Activated T-helper 1 cell treated with Interleukin-2 at 50 U/mL for 16 hours (primary cell): Measurements from ENCODE around the gene PTPRF.

Experiments
- DNase-seq: peaks from one replicate; pipeline ENCODE4 v3.0.0-alpha.2; 2020; ENCODE audit warnings: low read depth

Gene PTPRF

DNA sequence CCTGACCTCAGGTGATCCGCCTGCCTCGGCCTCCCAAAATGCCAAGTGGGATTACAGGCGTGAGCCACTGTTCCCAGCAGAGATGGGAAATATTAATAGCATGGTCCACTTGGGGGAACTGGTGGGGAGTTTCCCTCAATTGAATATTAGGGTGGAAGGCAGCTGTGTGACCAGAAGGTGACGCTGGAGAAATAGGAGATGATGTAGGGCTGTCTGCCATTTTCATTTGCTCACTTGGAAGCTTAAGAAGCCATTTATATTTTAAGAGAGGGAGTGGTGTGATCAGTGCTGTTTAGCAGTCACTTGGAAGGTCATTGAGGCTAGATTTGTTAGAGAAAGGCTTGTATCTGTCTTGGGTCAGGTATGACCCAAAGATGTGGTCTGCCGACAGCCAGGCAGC, 139.2 kb downstream of the PTPRF start:
- DNase-seq = no peak

- DNase-seq = no peak
Measured at GRCh38 chr1:43671193-43671592, 140.5 kb downstream of the PTPRF start.

GRCh38 chr1:43671626-43672330, 141.1 kb downstream of the PTPRF start:
- DNase-seq = no peak

- no peak for DNase-seq
Measured at GRCh38 chr1:43673261-43673660, 142.6 kb downstream of the PTPRF start.
